B cell (primary cell): ENCODE measurements around the gene NCAM1. TPM values are rescaled to one million over a fixed set of nuclear protein-coding genes. Genes with fewer than 3 reads are reported as not detected.

Experiments used
- ATAC-seq: fragments of 200-7000 bp; cut with Tn5 transposase; one replicate; pipeline ENCODE4 v1.10.0; 2021; ENCODE audit warnings: low read depth, mild to moderate bottlenecking, moderate number of reproducible peaks, moderate library complexity
- CTCF ChIA-PET: fragments of 350-600 bp; sonication (Branson Sonifier 250); formaldehyde crosslinking; loops from one replicate; lab custom pipeline; 2021; ENCODE audit warnings: antibody characterized with exemption, inconsistent platforms; lab: Charles Lee
- POLR2A ChIA-PET: fragments of 350-600 bp; sonication (Branson Sonifier 250); formaldehyde crosslinking; loops from one replicate; lab custom pipeline; 2021; ENCODE audit warnings: antibody characterized with exemption; lab: Charles Lee
- DNase-seq: peaks from one replicate; pipeline ENCODE4 v3.0.0; 2013
- H2AFZ ChIP-seq: 2 replicates; pipeline ENCODE4 v1.6.1; 2012; ENCODE audit warnings: mild to moderate bottlenecking, low read depth, low read length; ENCODE audit not compliant: insufficient read depth, poor library complexity, severe bottlenecking
- H3K27ac ChIP-seq, 2 donors: 1 replicate in 1 of 2; 2 replicates in 1 of 2; pipeline ENCODE4 v1.5.1; 2012 to 2013; ENCODE audit warnings: low read length in 2 of 2, mild to moderate bottlenecking in 2 of 2, moderate library complexity in 1 of 2
- H3K27me3 ChIP-seq, 4 experiments: fragments of 200-600 bp in 1 of 4; sonication (generic) in 1 of 4; replicated peaks in 1 of 4; 1 replicate in 2 of 4; 2 replicates in 2 of 4; pipeline versions ENCODE4 v1.6.1 to v1.7.0; 2013 to 2016; ENCODE audit warnings: low read length in 3 of 4, mild to moderate bottlenecking in 2 of 4, mixed read lengths in 1 of 4, moderate library complexity in 1 of 4; ENCODE audit not compliant: insufficient read depth in 4 of 4, control insufficient read depth in 3 of 4; ENCODE audit errors: control extremely low read depth in 1 of 4
- H3K36me3 ChIP-seq, 2 experiments: replicated peaks in 1 of 2; 1 replicate in 1 of 2; 2 replicates in 1 of 2; pipeline versions ENCODE4 v1.6.1 to v1.7.1; 2013; ENCODE audit warnings: low read length in 1 of 2; ENCODE audit not compliant: insufficient read depth in 2 of 2, control insufficient read depth in 1 of 2; ENCODE audit errors: control extremely low read depth in 1 of 2, extremely low read depth in 1 of 2
- H3K4me1 ChIP-seq, 2 donors: fragments of 200-600 bp in 1 of 2; sonication (generic) in 1 of 2; 1 replicate in 1 of 2; 2 replicates in 1 of 2; pipeline versions ENCODE4 v1.5.1 to v1.6.1; 2013 to 2017; ENCODE audit warnings: low read length in 2 of 2; ENCODE audit not compliant: control insufficient read depth in 2 of 2, insufficient read depth in 2 of 2
- H3K4me2 ChIP-seq: replicated peaks from 2 replicates; pipeline ENCODE3; 2012; ENCODE audit warnings: mild to moderate bottlenecking, low read depth, low read length; ENCODE audit not compliant: poor library complexity, severe bottlenecking
- H3K4me3 ChIP-seq, 5 experiments: fragments of 200-600 bp in 1 of 5; sonication (generic) in 1 of 5; 1 replicate in 3 of 5; 2 replicates in 2 of 5; pipeline versions ENCODE4 v1.5.1 to v1.7.0; 2011 to 2016; ENCODE audit warnings: low read length in 4 of 5, mild to moderate bottlenecking in 4 of 5, low read depth in 2 of 5, control low read depth in 1 of 5, moderate library complexity in 1 of 5; ENCODE audit not compliant: insufficient read depth in 1 of 5; ENCODE audit errors: control extremely low read depth in 1 of 5, extremely low read depth in 1 of 5
- H3K79me2 ChIP-seq: fragments of 200-600 bp; sonication (generic); one replicate; pipeline ENCODE4 v1.6.0; 2016; ENCODE audit warnings: low read length; ENCODE audit not compliant: control insufficient read depth, insufficient read depth
- H3K9ac ChIP-seq: fragments of 200-600 bp; sonication (generic); 2 replicates; pipeline ENCODE4 v1.6.1; 2017; ENCODE audit warnings: mild to moderate bottlenecking, low read length, moderate library complexity
- H3K9me3 ChIP-seq, 3 donors: one replicate each; pipeline versions ENCODE4 v1.6.1 to v1.7.1; 2013; ENCODE audit warnings: low read length in 2 of 3; ENCODE audit not compliant: control insufficient read depth in 2 of 3, insufficient read depth in 1 of 3; ENCODE audit errors: control extremely low read depth in 1 of 3
- H4K20me1 ChIP-seq: 2 replicates; pipeline ENCODE4 v1.6.0; 2012; ENCODE audit warnings: mild to moderate bottlenecking, low read length; ENCODE audit not compliant: insufficient read depth, control insufficient read depth, poor library complexity, severe bottlenecking
- H3K27ac Mint-ChIP-seq: one replicate; pipeline ENCODE4 v1.8.0; 2021; ENCODE audit warnings: mixed read lengths
- H3K27me3 Mint-ChIP-seq: one replicate; pipeline ENCODE4 v1.8.0; 2021; ENCODE audit warnings: mixed read lengths
- H3K4me1 Mint-ChIP-seq: one replicate; pipeline ENCODE4 v1.8.0; 2021; ENCODE audit warnings: mixed read lengths
- H3K4me3 Mint-ChIP-seq: one replicate; pipeline ENCODE4 v1.8.0; 2021; ENCODE audit warnings: mixed read lengths
- H3K9me3 Mint-ChIP-seq: one replicate; pipeline ENCODE4 v1.8.0; 2022; ENCODE audit warnings: mixed read lengths; ENCODE audit not compliant: insufficient read depth
- CTCF ChIP-seq: fragments of 200-600 bp; IDR thresholded peaks from one replicate; pipeline ENCODE4 v1.8.0; 2022; ENCODE audit warnings: antibody characterized with exemption, mild to moderate bottlenecking
- EZH2 ChIP-seq: IDR thresholded peaks from 2 replicates; pipeline ENCODE4 v1.6.1; 2012; ENCODE audit warnings: borderline replicate concordance, low read depth, mild to moderate bottlenecking, moderate library complexity, low read length; ENCODE audit not compliant: insufficient read depth, poor library complexity, severe bottlenecking
- WGBS: methylation state at CpG from one replicate; pipeline ENCODE4 v1.1.5; 2013; ENCODE audit warnings: missing lambda C conversion rate; ENCODE audit not compliant: insufficient coverage; 5-methylcytosine and 5-hydroxymethylcytosine counted together
- intact Hi-C: fragments of 100-400 bp; cut with micrococcal nuclease; formaldehyde crosslinking; loops from one replicate; pipeline ENCODE4 v1.10.0; 2022
- polyA plus RNA-seq: library from polyadenylated mRNA; depleted of rRNA; stranded (reverse); fragments of >200 nt; gene quantifications from 2 replicates; pipeline ENCODE4 v1.2.3, GENCODE V29; 2012
- total RNA-seq, 2 donors: library from RNA; stranded (reverse); fragments of 120-200 nt in 1 of 2; gene quantifications; 1 replicate in 1 of 2; 2 replicates in 1 of 2; pipeline versions ENCODE4 v1.2.3 to v1.2.4, GENCODE V29; 2013 to 2022

The NCAM1 gene
- total and polyA plus RNA-seq, 2 donors (not counting 1 experiment from before 2014, with no cell fraction given), result 0.37 TPM; not detected in 1

- WGBS, result 92% methylated on average over 5 of the region's 5 CpGs
- ChIA-PET CTCF (no interaction called here), POLR2A (no interaction called here)
- no peaks in the 10 kb centered on the region for H3K9me3 Mint-ChIP-seq
- H3K27me3 Mint-ChIP-seq, result peaks cover 39% of the 10 kb centered on the region
- peaks cover 4% of the 10 kb centered on the region for H3K4me1 Mint-ChIP-seq
- no peak overlapping the region for H3K4me2 ChIP-seq
- no peaks in the 10 kb centered on the region for H4K20me1 ChIP-seq
- peaks cover 0 to 23% (median 3%) of the 10 kb centered on the region in 4 experiments for H3K27me3 ChIP-seq
- ATAC-seq, result no peak
- H3K27ac Mint-ChIP-seq, result no peak overlapping the region
- H3K9ac ChIP-seq, result no peak overlapping the region
- H3K9me3 ChIP-seq, result no peaks in the 10 kb centered on the region
- no peak overlapping the region for H3K4me3 ChIP-seq
- no peaks in the 10 kb centered on the region for H3K79me2 ChIP-seq
- no peak for DNase-seq
- no peak overlapping the region for H2AFZ ChIP-seq
- H3K36me3 ChIP-seq, result no peaks in the 10 kb centered on the region
- no peak overlapping the region for H3K27ac ChIP-seq
- intact Hi-C loops, result no loop called here
- TF ChIP-seq EZH2 (no peak), CTCF (no peak)
- H3K4me3 Mint-ChIP-seq, result no peak overlapping the region
- H3K4me1 ChIP-seq, result peaks cover 0 to 5% of the 10 kb centered on the region in 2 donors
These were observed 332.7 kb downstream of the NCAM1 start for GRCh38 chr11:113293936-113294335.

DNA sequence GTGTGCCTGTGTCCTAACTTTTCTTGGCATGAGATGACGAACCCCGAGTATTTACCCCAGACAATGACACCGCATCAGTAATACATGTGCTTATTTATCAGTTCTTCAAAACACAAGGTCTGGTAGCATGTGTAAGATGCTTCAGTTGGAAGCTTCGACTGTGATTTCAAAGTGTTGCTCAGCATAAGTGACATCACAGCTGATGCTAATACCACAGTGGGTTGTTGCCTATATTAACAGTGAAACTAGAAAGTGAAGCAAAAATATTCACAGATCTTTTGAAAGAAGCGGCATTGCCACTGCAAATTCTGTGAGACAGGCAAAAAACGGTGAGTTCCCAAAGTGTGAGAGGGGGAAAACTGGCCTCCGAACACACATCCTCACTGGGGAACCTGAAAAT, 334.8 kb downstream of the NCAM1 start:
- no peaks in the 10 kb centered on the region for H3K9me3 ChIP-seq
- POLR2A ChIA-PET, result no interaction called here
- no peak overlapping the region for H3K9ac ChIP-seq
- Mint-ChIP-seq H3K4me1 (no peaks in the 10 kb centered on the region), H3K27ac (no peak overlapping the region), H3K9me3 (no peaks in the 10 kb centered on the region), H3K4me3 (no peak overlapping the region), H3K27me3 (peaks cover 57% of the 10 kb centered on the region)
- H2AFZ ChIP-seq, result no peak overlapping the region
- ATAC-seq, result no peak
- peaks cover 0 to 23% (median 4%) of the 10 kb centered on the region in 4 experiments for H3K27me3 ChIP-seq
- H3K36me3 ChIP-seq, result no peaks in the 10 kb centered on the region
- H3K4me3 ChIP-seq, result no peak overlapping the region
- intact Hi-C loops, result no loop called here
- no peak overlapping the region for H3K27ac ChIP-seq
- H3K79me2 ChIP-seq, result no peaks in the 10 kb centered on the region
- H3K4me1 ChIP-seq, result no peaks in the 10 kb centered on the region
- CTCF ChIA-PET, result no interaction called here
- no peaks in the 10 kb centered on the region for H4K20me1 ChIP-seq
- no peak overlapping the region for H3K4me2 ChIP-seq
- WGBS, result 83% methylated on average over 2 of the region's 7 CpGs
- TF ChIP-seq EZH2, result no peak
- TF ChIP-seq CTCF, result no peak
- DNase-seq, result no peak
